HG02588 (cell line): ENCODE measurements around the gene HIPK1.
A peak's percentile ranks its signal among the peaks of the same experiment; 100 is the strongest.

ENCODE experiments used
- ATAC-seq: cut with Tn5 transposase; IDR thresholded peaks from one replicate; pipeline ENCODE4 v1.9.1; 2021; ENCODE audit warnings: mild to moderate bottlenecking, moderate library complexity; ENCODE audit not compliant: unreplicated experiment

The HIPK1 gene

DNA sequence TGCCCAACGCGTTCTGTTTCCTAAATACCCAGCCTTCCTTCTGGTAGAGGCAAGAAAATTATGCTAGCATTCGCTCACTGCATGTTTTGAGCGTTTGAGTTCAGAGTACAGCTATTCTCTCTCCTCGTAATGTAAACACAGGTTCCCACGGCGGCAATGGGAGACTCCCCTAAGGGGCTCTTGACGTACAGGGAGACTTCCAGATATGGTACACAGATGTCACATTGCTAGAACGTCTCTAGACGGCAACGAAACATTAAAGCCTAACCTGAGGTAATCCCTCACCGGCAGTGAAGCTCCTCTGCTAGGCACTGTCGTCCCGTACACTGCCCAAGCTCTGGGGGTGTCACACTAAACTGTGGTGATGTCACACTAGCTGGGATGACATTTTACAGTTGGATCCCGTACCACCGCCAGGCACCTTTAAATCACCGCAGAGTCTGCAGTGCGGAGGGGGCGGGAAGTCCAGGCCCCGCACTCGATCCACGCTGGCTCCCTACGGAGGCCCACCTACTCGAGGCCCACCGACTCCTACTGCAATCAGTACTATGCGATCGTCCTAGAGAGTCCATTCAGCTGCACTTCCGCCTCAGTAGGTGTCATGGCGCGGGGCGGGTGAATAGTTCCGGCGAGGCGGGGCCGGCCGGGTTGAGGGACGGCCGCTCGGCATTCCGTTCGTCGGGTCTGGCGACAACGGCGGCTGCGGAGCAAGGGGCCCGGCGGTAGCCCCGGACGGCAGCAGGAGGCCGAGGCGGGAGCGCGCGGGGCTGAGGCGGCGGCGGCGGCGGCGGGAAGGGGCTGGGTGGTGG lies at the start of gene HIPK1:
HIPK1 (plus strand) TSS at position 384 of the 809 bp plus-strand sequence.
- ATAC-seq, result peak; percentile 67

- ATAC-seq, result no peak
Observed at GRCh38 chr1:113879739-113880038, 49.4 kb upstream of the HIPK1 start.

GRCh38 chr1:113881661-113882060 lies 47.5 kb upstream of the HIPK1 start:
- no peak for ATAC-seq

DNA sequence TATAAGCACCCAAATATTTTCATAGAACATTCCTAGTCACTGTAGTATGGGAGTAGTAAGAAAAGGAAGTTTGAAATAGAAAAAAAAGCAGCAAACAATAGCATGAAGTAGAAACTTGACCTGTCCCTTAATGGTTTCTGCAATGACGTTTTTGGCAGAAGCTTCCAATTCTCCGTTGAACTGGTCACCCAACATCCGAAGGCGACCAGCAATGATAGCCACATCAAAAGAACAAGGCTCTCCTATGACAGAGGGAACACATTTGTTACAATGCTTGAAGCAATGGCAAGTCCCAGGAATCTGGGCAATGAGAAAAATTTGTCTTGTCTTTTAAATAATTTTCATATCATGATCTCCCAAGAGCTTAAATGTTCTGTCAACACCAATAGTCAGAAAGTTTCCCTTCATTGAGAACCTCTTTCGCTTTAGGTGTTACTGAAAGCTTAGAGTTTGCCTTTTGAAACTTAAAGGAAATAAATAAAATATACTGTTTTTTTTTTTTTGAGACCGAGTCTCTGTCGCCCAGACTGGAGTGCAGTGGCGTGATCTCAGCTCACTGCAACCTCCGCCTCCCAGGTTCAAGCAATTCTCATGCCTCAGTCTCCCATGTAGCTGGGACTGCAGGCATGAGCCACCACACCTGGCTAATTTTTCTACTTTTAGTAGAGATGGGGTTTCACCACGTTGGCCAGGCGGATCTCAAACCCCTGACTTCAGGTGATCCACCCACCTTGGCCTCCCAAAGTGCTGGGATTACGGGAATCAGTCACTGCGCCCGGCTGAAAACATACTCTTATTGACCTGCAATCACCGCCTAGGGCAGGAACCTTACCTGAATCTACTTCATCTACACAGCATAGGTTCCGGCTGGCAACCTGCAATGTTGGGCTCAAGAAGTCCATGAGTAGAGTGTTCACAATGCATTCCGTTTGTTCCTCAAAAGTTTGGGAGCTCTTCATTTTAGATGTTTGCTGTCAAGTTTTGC lies 42.4 kb upstream of the HIPK1 start:
- ATAC-seq, result no peak

- no peak for ATAC-seq
Observed at GRCh38 chr1:113887402-113888175, 41.5 kb upstream of the HIPK1 start, which contains the start of gene BCL2L15. Gene BCL2L15, minus strand, starts transcription at chr1:113887581. Its CDS starts 206 bp downstream, at chr1:113887375.

- ATAC-seq, result no peak
Observed at GRCh38 chr1:113890816-113891215, 38.3 kb upstream of the HIPK1 start.

GRCh38 chr1:113891631-113892220 lies 37.4 kb upstream of the HIPK1 start:
- no peak for ATAC-seq

DNA sequence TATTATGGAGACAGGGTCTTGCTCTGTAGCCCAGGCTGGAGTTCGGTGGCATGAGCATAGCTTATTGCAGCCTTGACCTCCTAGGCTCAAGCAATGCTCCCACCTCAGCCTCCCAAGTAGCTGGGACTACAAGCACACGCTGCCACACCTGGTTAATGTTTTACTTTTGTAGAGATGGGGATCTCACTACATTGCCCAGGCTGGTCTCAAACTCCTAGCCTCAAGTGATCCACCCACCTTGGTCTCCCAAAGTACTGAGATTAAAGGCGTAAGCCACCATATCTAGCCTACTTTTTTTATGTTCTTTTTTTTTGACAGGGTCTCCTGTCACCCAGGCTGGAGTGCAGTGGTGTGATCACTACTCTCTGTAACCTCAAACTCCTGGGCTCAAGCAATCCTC lies 35.9 kb upstream of the HIPK1 start:
- no peak for ATAC-seq

DNA sequence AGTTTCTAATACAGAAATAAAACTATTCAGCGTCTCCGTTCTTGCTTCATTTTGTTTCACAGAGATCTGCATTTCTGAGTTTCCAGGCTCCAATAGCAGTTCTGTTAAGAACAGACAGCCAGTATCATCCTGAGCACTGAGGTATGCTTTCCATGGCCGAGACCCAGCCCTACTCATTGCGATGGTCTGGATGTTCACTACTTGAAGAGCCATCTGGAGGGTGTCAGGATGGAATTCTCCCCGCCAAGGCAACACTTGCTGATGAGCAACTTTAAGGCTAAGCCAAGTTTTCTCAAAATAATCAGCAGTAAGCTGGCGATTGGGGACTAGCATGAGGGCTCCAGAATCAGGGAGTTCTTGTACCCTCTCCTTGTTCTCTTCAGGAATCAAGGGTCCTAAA lies 34.0 kb upstream of the HIPK1 start:
- ATAC-seq, result no peak

- ATAC-seq, result no peak
Observed at GRCh38 chr1:113895961-113896360, 33.2 kb upstream of the HIPK1 start.

GRCh38 chr1:113898241-113898814 lies 30.8 kb upstream of the HIPK1 start:
- no peak for ATAC-seq

GRCh38 chr1:113899111-113899510 lies 30.0 kb upstream of the HIPK1 start:
- ATAC-seq, result no peak

DNA sequence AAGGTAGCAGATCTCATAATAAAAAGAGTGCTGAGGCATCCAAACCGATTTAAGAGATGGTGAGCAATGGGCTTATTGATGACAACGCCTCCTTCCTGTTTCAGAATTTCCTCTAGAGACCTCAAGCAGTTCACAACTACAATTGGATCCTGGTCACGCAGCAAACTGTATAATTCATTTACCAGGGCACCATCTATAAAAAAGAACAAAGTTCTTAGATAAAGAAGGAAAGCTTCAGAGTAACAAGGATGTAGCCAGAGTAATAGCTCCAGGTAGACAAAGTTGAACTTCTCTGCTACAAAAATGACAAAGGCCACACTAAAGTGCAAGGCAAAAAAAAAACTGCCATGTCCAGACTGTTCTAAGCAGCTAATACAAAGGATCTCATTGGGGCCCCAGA lies 27.9 kb upstream of the HIPK1 start:
- ATAC-seq, result no peak

GRCh38 chr1:113903501-113904292 lies 25.4 kb upstream of the HIPK1 start:
- no peak for ATAC-seq

DNA sequence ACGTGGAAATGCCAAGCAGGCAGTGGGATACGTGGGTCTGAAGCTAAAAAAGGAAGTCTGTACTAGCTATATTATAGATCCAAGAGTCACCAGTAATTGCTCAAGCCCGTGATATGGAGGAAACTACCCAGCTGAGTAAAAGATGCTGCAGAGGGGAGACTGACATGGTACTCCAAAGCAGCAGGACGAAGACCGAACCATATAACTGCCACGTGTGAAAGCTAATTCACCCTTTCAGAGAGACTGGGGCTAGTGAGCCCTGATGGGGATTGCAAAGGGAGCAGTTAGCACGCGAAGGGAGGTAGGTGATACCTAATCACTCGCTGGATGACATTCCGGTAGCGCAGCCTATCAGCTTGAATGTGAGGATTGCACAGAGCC lies 24.8 kb upstream of the HIPK1 start:
- ATAC-seq, result peak; percentile 30

GRCh38 chr1:113904674-113905434 lies 24.3 kb upstream of the HIPK1 start, which contains the start of the genes AP4B1 and DCLRE1B:
Gene AP4B1, minus strand, starts transcription at chr1:113904799. Its CDS starts 82 bp downstream, at chr1:113904717.
Gene DCLRE1B, plus strand, starts transcription at chr1:113905326. Its CDS starts 261 bp downstream, at chr1:113905587.
- ATAC-seq, result peak; percentile 89

- ATAC-seq, result peak; percentile 1
Observed at GRCh38 chr1:113905435-113905861, 23.7 kb upstream of the HIPK1 start.

GRCh38 chr1:113912594-113913311 lies 16.4 kb upstream of the HIPK1 start:
- ATAC-seq, result no peak
